SJCRH30 (cell line): Measurements from ENCODE around the gene PTPN5. TPM values are rescaled to one million over a fixed set of nuclear protein-coding genes. Genes with fewer than 3 reads are reported as not detected.
"Not testable (repeated sequence)": the region's sequence is repeated elsewhere in the genome, so short reads cannot be mapped to it uniquely, and the experiment has no call there.

Source experiments
- DNase-seq, 2 experiments: peaks; one replicate each; pipeline ENCODE4 v3.0.0-alpha.2; 2015 to 2020
- H3K27ac ChIP-seq: fragments of 250-450 bp; sonication (Bioruptor Pico); 2 replicates; pipeline ENCODE4 v1.5.1; 2020; ENCODE audit warnings: mild to moderate bottlenecking, moderate library complexity
- H3K27me3 ChIP-seq: fragments of 250-450 bp; sonication (Bioruptor Pico); 2 replicates; pipeline ENCODE4 v1.5.1; 2020; ENCODE audit warnings: mild to moderate bottlenecking, moderate library complexity
- H3K36me3 ChIP-seq: fragments of 250-450 bp; sonication (Bioruptor Pico); 2 replicates; pipeline ENCODE4 v1.5.1; 2020; ENCODE audit warnings: mild to moderate bottlenecking, moderate library complexity
- H3K4me1 ChIP-seq: fragments of 250-450 bp; sonication (Bioruptor Pico); 2 replicates; pipeline ENCODE4 v1.5.1; 2020; ENCODE audit warnings: mild to moderate bottlenecking, moderate library complexity
- H3K4me3 ChIP-seq: fragments of 250-450 bp; sonication (Bioruptor Pico); 2 replicates; pipeline ENCODE4 v1.5.1; 2020; ENCODE audit warnings: mild to moderate bottlenecking, moderate library complexity
- H3K9me3 ChIP-seq: fragments of 250-450 bp; sonication (Bioruptor Pico); replicated peaks from 2 replicates; pipeline ENCODE4 v1.5.1; 2020; ENCODE audit warnings: mild to moderate bottlenecking, moderate library complexity
- total RNA-seq: library from RNA; depleted of rRNA; stranded (reverse); fragments of >200 nt; shearing (Covaris generic); gene quantifications from 2 replicates; pipeline ENCODE4 v1.2.3, GENCODE V29; 2014; rRNA removed

PTPN5 gene
- total RNA-seq, result not detected in 2 replicates

- no peaks in the 10 kb centered on the region for H3K4me1 ChIP-seq
- no peak within 1 kb of the TSS for H3K4me3 ChIP-seq
- no peak within 1 kb of the TSS for H3K27ac ChIP-seq
- no peak for DNase-seq
- H3K9me3 ChIP-seq, result no peaks in the 10 kb centered on the region
- H3K27me3 ChIP-seq, result no peaks in the 10 kb centered on the region; the same call in 1 of the 2 replicates
- H3K36me3 ChIP-seq, result no peaks in the 10 kb centered on the region
Observed at GRCh38 chr11:18791207-18791968, at the start of gene PTPN5. Gene PTPN5, minus strand, starts transcription at chr11:18791798. Its CDS starts 19,840 bp downstream, at chr11:18771958.

GRCh38 chr11:18836417-18836816 is 44.8 kb upstream of the PTPN5 start:
- peak; percentile 27 to 34 for DNase-seq
- Histone ChIP-seq H3K4me3 (no peak overlapping the region), H3K27ac (no peak overlapping the region), H3K9me3 (no peaks in the 10 kb centered on the region), H3K36me3 (no peaks in the 10 kb centered on the region), H3K4me1 (no peaks in the 10 kb centered on the region), H3K27me3 (no peaks in the 10 kb centered on the region)

GRCh38 chr11:18834754-18835466 is 43.3 kb upstream of the PTPN5 start:
- Histone ChIP-seq H3K4me3 (no peak overlapping the region), H3K9me3 (no peaks in the 10 kb centered on the region), H3K27me3 (no peaks in the 10 kb centered on the region), H3K36me3 (no peaks in the 10 kb centered on the region), H3K27ac (no peak overlapping the region), H3K4me1 (no peaks in the 10 kb centered on the region)
- no peak for DNase-seq

GRCh38 chr11:18820160-18820559 is 28.6 kb upstream of the PTPN5 start:
- H3K27ac ChIP-seq, H3K4me1 ChIP-seq, H3K36me3 ChIP-seq, DNase-seq, H3K27me3 ChIP-seq, H3K9me3 ChIP-seq, H3K4me3 ChIP-seq: not testable (repeated sequence)

GRCh38 chr11:18804199-18804999 is 12.8 kb upstream of the PTPN5 start:
- Histone ChIP-seq H3K4me1 (no peaks in the 10 kb centered on the region), H3K36me3 (no peaks in the 10 kb centered on the region), H3K4me3 (no peak overlapping the region), H3K9me3 (no peaks in the 10 kb centered on the region), H3K27me3 (no peaks in the 10 kb centered on the region; the same call in 1 of the 2 replicates), H3K27ac (no peak overlapping the region)
- DNase-seq, result peak in 1 of 2 experiments; percentile 12

- H3K9me3 ChIP-seq, result no peaks in the 10 kb centered on the region
- no peak overlapping the region for H3K4me3 ChIP-seq
- no peaks in the 10 kb centered on the region for H3K36me3 ChIP-seq
- peak; percentile 60 to 81 for DNase-seq
- no peaks in the 10 kb centered on the region; the same call in 1 of the 2 replicates for H3K27me3 ChIP-seq
- no peaks in the 10 kb centered on the region for H3K4me1 ChIP-seq
- no peak overlapping the region for H3K27ac ChIP-seq
Observed at GRCh38 chr11:18802381-18803257, 11.0 kb upstream of the PTPN5 start.

- no peak for DNase-seq
- no peak overlapping the region for H3K4me3 ChIP-seq
- no peaks in the 10 kb centered on the region for H3K9me3 ChIP-seq
- no peak overlapping the region for H3K27ac ChIP-seq
- H3K36me3 ChIP-seq, result no peaks in the 10 kb centered on the region
- no peaks in the 10 kb centered on the region for H3K4me1 ChIP-seq
- H3K27me3 ChIP-seq, result no peaks in the 10 kb centered on the region; the same call in 1 of the 2 replicates
Observed at GRCh38 chr11:18798799-18799469, 7.3 kb upstream of the PTPN5 start.

GRCh38 chr11:18794956-18795355 is 3.4 kb upstream of the PTPN5 start:
- DNase-seq, result no peak
- Histone ChIP-seq H3K9me3 (no peaks in the 10 kb centered on the region), H3K4me3 (no peak overlapping the region), H3K4me1 (no peaks in the 10 kb centered on the region), H3K27ac (no peak overlapping the region), H3K36me3 (no peaks in the 10 kb centered on the region), H3K27me3 (no peaks in the 10 kb centered on the region; the same call in 1 of the 2 replicates)

GRCh38 chr11:18792827-18793226 is 1.2 kb upstream of the PTPN5 start:
- H3K27me3 ChIP-seq, result no peaks in the 10 kb centered on the region; the same call in 1 of the 2 replicates

GRCh38 chr11:18791969-18792628 is 501 bp upstream of the PTPN5 start:
- no peak overlapping the region for H3K4me3 ChIP-seq
- DNase-seq, result no peak

More at GRCh38 chr11:18792827-18793226, 1.2 kb upstream of the PTPN5 start:
- no peak for DNase-seq
- Histone ChIP-seq H3K27ac (no peak overlapping the region), H3K4me1 (no peaks in the 10 kb centered on the region), H3K9me3 (no peaks in the 10 kb centered on the region), H3K4me3 (no peak overlapping the region), H3K36me3 (no peaks in the 10 kb centered on the region)

GRCh38 chr11:18790883-18791206 is 753 bp downstream of the PTPN5 start:
- Histone ChIP-seq H3K27ac (no peak overlapping the region), H3K9me3 (no peaks in the 10 kb centered on the region)
- DNase-seq, result no peak

More at GRCh38 chr11:18791969-18792628, 501 bp upstream of the PTPN5 start:
- Histone ChIP-seq H3K9me3 (no peaks in the 10 kb centered on the region), H3K27ac (no peak overlapping the region), H3K4me1 (no peaks in the 10 kb centered on the region), H3K27me3 (no peaks in the 10 kb centered on the region; the same call in 1 of the 2 replicates), H3K36me3 (no peaks in the 10 kb centered on the region)

GRCh38 chr11:18789942-18790341 is 1.7 kb downstream of the PTPN5 start:
- no peak overlapping the region for H3K27ac ChIP-seq
- DNase-seq, result no peak
- no peaks in the 10 kb centered on the region for H3K27me3 ChIP-seq
- no peaks in the 10 kb centered on the region for H3K4me1 ChIP-seq
- no peak overlapping the region for H3K4me3 ChIP-seq
- no peaks in the 10 kb centered on the region for H3K36me3 ChIP-seq
- H3K9me3 ChIP-seq, result no peaks in the 10 kb centered on the region

More at GRCh38 chr11:18790883-18791206, 753 bp downstream of the PTPN5 start:
- H3K4me3 ChIP-seq, result no peak overlapping the region
- H3K27me3 ChIP-seq, result no peaks in the 10 kb centered on the region
- no peaks in the 10 kb centered on the region for H3K36me3 ChIP-seq
- H3K4me1 ChIP-seq, result no peaks in the 10 kb centered on the region

- Histone ChIP-seq H3K4me3 (no peak overlapping the region), H3K36me3 (no peaks in the 10 kb centered on the region), H3K4me1 (no peaks in the 10 kb centered on the region), H3K27me3 (no peaks in the 10 kb centered on the region), H3K9me3 (no peaks in the 10 kb centered on the region), H3K27ac (no peak overlapping the region)
- DNase-seq, result no peak
Observed at GRCh38 chr11:18785411-18785810, 6.2 kb downstream of the PTPN5 start.
